ENCODE results near the gene CFAP52.
"Not testable (repeated sequence)": the region's sequence is repeated elsewhere in the genome, so short reads cannot be mapped to it uniquely, and the experiment has no call there.

The CFAP52 gene

DNA sequence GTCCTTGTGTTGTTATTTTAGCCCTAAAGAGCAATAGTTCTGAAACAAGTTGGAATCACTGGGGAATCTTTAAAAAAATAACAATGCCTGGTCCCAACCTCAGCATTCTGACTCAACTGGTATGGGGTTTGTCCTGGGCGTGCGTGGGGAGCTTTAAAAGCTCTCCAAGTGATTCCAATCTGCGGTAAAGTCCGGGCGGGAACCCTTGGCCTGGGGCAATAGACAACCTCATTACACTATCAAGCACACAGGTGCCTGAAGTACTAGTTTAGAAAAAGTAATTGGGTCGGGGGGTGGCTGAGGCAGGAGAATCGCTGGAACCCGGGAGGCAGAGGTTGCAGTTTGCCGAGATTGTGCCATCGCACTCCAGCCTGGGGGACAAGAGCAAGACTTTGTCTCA, 5.2 kb upstream of the CFAP52 start:
- no peak for DNase-seq

DNA sequence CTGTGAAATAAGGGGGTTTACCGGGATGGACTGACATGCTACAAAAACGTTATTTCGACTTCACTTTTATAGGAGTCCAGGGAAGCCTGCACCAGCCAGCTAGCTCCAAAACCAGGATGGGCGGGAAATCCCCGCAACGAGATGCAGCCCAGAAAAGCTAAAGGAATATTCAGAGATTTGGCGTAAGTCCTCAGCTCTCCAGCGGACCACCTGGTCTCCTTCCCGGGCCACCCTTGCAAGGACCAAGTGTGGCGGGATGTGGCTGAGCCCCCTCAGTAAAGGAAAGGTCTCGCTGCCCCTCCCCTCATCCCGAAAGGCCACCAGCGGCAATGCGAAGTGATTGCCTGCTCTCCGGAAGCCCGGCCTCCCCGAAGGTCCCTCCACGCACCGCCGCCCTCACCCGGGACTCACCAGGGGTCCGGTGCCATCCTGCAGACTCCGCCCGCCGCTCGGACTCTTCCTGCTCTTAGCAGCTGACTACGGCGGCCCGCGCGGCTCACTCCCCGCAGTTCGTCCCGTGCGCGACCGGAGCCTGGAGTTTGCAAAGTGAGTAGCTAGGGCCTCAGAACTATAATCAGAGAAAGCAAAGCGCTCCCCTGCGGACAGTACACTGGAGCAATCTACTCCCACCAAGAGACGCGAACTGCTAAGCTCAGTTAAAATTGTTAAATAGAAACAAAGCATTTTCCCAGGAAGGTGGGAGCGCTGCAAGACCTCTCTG, 901 bp upstream of the CFAP52 start, which contains the start of gene STX8:
TSS of gene STX8 (minus strand) at position 440 of the 721 bp plus-strand sequence. CDS start at position 428, 12 bp downstream.
- DNase-seq: peak; percentile 90

DNA sequence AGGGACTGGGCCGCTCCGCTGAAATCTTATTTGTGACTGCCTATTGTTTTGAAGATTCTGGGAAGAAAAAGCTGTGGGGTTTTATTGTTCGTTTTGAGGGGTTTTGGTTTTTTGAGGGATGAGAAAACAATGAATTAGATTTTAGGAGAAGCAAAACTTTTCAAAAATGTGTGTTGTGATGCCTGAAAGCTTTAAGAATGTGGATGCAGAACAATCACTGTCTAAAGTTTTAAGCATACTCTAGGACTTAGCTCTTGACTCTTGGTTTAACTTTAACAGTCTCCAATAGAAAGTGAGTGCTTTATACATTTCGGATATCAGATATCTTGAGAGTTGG, 899 bp downstream of the CFAP52 start:
- DNase-seq: no peak

DNA sequence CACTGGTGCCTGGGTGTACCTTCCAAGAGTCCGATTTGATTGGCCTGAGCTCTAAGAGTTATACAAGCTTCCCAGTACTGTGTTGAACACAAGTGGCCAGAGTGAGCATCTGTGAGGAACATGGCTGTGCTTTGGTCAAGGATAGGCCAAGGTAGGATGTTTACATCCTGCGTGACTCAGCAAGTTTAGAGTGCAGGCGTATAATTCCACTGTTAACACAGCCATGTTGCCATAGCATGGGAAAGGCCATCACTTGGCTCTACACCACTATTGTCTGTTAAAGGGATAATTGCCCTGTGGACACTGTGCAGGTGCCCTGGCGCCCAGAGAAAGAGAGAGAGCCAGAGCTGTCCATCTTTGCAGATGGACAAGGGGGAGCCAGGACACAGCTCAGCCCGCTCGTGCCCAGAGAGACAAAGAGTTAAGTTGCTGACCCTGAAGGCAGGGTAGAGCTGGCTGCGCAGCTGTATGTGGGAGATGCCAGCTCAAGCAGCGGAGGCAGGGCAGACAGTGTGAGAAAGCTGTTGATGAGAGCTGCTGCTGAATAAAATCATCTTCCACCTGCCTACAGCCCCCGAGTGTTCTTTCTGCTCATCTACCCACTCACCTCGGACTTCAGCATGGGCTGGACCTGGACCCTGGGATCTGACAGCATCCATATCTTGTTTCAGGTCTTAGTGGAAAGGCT, 11.7 kb downstream of the CFAP52 start:
- no peak for DNase-seq

DNA sequence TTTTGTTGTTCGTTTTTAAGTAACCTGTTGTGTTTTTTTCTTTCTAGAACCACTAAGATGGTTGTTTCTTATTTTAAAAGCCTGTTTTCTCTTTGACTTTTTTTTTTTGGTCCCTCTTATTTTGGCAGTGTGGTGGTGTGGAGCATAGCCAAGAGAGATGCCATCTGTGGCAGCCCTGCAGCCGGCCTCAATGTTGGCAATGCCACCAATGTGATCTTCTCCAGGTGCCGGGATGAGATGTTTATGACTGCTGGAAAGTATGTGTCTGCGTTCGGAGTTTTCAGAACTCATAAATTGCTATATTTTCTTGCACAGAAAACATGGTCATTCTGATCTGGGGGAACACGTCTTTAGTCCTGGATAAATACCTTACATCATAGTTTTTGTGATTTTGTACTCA, 17.6 kb downstream of the CFAP52 start:
- DNase-seq: no peak

DNA sequence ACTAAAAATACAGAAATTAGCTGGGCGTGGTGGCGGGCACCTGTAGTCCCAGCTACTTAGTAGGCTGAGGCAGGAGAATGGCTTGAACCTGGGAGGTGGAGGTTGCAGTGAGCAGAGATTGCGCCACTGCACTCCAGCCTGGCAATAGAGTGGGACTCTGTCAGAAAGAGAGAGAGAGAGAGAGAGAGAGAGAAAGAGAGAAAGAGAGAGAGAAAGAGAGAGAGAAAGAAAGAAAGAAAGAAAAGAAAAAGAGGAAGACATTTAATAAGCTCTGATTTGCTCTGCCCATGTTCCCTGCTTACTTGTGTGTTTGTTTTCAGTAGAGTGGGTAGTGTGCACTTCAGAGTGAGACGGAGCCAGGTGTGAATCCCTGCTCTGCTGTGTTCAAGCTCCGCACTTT, 21.2 kb downstream of the CFAP52 start:
- not testable (repeated sequence) for DNase-seq

DNA sequence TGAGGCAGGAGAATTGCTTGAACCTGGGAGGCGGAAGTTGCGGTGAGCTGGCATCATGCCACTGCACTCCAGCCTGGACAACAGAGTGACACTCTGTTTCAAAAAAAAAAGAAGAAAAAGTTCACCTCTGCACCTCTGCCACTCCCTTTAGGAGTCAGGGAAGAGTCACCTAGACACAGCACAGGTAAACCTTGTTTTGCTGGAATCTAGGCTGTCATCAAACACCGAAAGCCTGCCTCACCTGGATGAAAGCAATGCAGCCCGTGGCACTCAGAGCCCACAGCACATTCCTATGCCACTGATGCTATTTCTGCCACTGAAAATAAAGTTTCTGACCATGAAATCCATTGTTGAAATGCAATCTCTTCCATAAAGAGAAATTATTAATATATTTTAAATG, 22.2 kb downstream of the CFAP52 start:
- no peak for DNase-seq

DNA sequence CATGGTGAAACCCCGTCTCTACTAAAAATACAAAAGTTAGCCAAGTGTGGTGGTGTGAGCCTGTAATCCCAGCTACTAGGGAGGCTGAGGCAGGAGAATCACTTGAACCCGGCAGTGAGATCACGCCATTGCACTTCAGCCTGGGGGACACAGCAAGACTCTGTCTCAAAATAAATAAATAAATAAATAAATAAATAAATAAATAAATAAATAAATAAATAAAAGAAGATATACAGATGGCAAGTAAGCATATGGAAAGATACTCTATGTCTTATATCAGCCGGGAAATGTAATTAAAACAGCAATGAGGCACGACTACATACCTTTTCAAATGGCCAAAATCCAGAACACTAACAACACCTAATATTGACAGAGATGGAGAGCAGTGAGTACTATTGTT, 28.1 kb downstream of the CFAP52 start:
- not testable (repeated sequence) for DNase-seq

DNA sequence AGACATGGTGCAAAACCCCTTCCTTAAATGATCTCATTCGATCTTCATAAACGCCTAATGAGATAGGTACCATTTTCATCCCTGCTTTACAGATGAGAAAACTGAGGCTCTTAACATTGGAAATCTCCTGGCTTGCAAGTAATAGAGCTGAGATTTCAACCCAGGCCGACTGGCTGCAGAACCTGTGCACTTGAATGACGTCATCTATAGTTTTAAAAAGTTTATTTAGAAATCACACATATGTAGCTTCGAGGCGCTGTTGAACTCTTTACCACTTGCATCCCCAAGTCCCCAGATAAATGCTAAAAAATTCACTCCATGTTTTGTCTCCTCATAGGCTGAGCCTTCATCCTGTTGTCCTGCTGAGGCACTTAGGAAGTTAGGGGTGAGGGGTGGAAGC, 30.0 kb downstream of the CFAP52 start:
- no peak for DNase-seq

DNA sequence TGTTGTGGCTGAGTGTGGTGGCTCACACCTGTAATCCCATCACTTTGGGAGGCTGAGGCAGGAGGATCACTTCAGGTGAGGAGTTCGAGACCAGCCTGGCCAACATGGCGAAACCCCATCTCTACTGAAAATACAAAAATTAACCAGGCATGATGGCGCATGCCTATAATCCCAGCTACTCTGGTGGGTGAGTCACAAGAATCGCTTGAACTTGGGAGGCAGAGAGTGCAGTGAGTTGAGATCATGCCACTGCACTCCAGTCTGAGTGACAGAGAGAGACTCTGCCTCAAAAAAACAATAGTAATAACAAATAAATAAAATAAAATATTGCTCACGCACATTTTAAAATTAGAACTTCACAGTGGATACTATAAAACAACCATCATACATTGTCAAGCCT, 30.6 kb downstream of the CFAP52 start:
- DNase-seq: not testable (repeated sequence)

DNA sequence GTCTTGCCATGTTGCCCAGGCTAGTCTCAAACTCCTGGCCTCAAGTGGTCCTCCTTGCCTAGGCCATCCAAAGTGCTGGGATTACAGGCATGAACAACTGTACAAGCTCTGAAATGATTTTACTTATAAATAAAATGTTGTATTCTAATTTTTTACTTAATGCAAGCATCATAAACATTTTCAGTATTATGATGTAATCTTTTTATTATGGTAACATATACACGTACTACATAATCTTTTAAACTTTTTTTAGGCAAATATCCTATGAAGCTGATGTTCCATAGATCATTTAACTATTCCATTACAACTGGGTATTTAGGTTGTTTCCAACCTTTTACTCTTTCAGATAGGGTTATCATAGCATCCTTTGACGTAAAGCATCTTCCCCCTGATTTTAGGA, 35.1 kb downstream of the CFAP52 start:
- no peak for DNase-seq

DNA sequence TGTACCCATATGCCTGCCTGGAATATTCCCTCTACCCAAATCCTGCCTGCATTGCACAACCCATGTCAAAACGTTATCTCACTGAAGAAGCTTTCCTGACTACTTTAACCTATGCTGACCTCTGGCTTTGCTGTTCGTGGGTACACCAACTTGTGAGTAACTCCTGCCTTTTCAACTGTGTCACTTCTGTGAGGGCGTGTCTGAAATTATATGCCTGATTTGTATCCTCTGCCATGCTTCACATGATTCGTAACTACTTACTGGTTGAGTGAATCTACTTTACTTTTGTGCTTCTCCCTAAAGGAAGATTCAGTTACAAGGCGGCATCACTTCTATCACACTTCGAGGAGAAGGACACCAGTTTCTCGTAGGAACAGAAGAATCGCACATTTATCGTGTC, 35.6 kb downstream of the CFAP52 start:
- DNase-seq: no peak

DNA sequence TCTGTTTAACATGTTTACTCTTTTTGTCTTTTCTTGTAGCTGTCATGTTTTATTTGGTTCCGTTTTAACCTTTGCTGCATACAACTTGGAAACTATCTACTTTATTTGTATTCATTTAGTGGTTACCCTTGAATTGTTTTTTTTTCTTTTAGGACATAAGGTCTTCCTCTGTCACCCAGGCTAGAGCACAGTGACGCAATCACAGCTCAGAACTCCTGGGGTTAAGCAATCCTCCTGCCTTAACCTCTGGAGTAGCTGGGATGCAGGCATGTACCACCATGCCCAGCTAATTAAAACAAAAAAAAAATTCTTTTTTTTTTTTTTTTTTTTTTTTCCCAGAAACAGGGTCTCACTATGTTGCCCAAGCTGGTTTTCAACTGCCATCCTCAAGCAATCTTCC, 39.0 kb downstream of the CFAP52 start:
- DNase-seq: no peak

DNA sequence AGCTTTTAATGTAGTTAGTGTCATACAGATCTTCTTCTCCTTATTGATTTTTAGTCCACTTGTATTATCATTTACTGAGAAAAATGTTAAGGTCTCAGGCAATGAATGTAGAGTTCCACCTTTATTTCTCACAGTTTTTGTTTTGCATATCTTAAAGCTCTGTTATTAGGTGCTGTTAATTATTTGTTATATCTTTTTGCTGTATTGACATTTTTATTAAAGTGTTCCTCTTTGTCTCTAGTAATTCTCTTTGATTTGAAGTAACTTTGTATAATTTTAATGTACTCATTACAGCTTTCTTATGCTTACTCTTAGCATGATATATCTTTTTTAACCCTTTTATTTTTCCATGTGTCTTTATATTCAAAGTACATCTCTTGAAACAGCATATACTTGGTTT, 46.5 kb downstream of the CFAP52 start:
- no peak for DNase-seq

DNA sequence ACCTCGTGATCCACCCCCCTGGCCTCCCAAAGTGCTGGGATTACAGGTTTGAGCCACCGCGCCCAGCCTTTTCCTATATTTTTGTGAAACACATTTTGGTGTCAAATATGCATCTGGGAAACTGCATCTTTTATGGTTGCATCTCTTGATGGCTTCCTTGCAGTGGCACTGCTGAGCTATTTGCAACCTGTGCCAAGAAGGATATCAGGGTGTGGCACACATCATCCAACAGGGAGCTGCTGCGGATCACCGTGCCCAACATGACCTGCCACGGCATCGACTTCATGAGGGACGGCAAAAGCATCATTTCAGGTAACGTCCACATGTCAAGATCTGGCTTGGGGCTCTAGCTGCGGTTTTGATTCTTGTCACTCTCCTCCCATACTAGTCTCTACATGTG, 52.1 kb downstream of the CFAP52 start:
- DNase-seq: no peak

DNA sequence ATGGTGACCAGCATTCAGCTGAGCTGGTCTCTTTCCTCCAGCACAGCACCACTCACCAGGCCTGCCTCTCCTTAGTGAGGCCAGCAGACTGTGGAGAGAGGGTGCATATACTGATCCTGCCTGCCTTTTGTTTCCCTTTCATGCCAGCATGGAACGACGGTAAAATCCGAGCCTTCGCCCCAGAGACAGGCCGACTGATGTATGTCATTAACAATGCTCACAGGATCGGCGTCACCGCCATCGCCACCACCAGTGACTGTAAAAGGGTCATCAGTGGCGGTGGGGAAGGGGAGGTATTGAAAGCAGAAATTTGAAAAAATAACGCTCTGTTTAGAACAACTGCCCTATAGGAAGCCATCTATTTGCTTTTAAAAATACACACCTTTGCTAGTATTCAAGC, 56.3 kb downstream of the CFAP52 start:
- DNase-seq: no peak

DNA sequence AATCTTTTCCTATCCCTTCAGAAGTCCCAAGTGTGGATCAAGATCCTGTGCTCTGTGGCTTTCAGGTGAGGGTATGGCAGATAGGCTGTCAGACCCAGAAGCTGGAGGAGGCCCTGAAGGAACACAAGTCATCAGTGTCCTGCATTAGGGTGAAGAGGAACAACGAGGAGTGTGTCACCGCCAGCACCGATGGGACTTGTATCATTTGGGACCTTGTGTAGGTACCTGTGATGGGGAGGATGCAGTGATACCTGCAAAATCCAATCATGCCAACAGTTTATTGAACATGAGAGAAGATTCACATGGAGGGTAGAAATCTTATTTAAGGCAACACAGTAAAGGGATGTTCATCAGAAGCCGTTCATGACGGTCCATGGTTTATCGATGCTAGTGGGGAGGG, 58.9 kb downstream of the CFAP52 start:
- DNase-seq: no peak

DNA sequence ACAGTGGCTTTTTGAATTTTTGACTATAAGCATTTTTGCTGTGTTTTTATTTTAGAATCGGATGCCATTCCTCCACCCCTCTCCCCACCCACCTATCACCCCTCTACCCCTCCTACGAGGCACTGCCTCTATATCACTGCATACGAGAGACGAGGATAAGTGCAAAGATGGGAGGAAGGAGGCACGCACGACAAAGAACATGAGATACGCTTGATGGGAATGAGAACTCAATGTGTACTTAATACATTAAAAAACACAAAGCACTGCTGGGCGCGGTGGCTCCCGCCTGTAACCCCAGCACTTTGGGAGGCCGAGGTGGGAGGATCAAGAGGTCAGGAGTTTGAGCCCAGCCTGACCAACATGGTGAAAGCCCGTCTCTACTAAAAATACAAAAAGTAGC, 60.1 kb downstream of the CFAP52 start:
- DNase-seq: no peak

DNA sequence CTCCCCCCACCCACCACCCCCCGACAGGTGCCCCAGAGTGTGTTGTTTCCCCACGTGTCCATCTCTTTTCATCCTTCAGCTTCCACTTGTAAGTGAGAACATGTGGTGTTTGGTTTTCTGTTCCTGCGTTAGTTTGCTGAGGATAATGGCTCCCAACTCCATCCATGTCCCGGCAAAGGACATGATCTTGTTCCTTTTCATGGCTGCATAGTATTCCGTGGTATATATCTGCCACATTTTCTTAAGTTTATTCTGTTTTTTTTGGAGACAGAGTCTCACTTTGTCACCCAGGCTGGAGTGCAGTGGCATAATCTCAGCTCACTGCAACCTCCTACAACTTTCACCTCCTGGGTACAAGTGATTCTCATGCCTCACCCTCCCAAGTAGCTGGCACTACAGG, 63.9 kb downstream of the CFAP52 start:
- DNase-seq: not testable (repeated sequence)

DNA sequence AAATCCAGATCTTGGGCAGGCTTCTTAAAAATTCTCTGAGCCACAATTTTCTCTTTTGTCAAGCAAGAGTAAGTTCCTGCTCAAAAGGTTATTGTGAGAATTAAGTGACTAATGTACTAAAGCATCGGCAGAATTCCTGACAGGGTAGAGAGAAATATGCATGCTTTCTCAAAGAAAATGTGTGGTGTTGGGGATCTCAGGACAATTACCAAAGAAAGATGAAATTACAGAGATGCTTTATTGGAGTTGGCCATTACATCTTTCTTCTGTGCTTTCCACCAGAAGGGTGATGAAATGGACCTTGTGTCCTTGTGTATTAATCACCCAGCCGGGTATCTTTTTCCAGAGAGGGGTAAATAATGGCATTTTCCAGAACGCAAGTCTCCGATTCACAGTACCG, 67.2 kb downstream of the CFAP52 start:
- DNase-seq: no peak

DNA sequence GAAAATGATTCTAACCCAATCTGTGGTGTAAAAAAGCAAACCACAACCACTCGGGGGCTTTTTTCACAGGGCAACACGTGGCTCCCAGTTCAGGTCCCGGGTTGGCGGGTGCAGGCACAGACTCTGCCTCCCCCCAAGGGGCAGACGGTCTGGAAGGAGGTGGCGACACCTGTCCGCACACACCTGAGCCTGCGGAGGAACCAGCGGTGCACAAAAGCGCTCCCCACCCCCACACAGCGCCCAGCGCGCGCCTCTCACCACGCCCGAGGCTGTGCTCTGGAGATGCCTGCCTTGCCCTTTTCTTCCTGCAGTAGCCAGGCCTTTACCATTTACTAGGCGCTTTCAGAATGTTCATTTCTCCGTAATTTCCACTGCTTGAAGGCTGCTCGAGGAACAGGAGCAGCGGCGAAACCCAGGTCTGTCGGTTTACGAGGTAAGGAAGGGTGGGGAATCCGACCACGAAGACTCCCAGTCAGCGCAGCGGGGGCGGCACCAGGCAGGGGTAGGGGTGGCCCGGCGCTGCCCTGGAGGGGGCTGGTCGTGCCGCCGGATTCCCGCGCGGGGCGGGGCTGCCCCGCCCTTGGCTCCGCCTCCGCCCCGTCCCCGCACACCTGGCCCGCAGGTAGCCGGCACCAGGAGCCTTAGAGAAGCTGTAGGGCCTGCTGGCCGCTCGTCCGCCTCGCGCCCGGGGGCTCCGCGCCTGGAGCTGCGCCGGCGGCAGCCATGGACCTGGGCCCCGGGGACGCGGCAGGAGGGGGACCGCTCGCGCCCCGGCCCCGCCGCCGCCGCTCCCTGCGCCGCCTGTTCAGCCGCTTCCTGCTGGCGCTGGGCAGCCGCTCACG, 68.7 kb downstream of the CFAP52 start, which contains the start of gene USP43:
TSS of gene USP43 (plus strand) at position 608 of the 842 bp plus-strand sequence. CDS start at position 724, 116 bp downstream.
- peak; percentile 9 for DNase-seq

DNA sequence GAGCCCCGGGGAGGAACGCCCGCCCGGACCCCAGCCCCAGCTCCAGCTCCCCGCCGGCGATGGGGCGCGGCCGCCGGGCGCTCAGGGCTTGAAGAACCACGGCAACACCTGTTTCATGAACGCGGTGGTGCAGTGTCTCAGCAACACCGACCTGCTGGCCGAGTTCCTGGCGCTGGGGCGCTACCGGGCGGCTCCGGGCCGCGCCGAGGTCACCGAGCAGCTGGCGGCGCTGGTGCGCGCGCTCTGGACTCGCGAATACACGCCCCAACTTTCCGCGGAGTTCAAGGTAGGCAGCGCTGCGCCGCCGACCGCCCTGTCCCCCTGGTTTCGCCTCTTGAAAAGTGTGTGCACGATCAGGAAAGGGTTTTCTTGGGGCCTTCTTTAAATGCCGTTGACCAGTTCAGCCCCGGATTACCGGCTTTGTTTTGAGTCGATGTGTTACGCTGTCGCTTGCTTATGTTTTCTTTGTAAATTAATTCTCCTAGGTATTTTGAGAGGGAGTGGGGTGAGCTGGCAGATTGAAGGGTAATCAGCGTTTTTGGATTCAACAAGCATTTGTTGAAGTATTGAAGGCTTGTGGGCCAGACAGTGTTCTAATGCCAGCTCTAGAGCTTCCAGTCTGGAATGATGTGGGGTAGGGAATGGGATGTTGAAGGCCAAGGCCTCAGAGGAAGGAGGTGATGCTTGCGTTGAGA, 69.6 kb downstream of the CFAP52 start:
- DNase-seq: peak; percentile 15

DNA sequence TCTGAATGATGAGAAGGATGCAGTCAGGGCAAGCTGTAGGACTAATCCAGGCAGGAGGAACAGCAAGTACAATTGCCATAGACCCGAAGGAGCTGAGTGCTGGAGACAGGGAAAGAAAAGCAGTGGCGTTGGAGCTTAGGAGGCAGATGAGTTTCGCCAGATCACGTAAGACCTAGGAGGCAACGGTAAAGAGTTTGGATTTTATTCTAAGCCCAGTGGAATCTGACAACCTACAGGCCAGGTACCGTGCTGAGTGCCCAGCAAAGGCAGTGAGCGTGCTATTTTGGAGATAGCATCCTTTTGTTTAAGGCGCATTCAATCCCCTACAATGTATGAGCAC, 70.1 kb downstream of the CFAP52 start:
- no peak for DNase-seq
